Pancreas (tissue), 10 donors: ENCODE results near the gene CLK4. TPM values are rescaled to one million over a fixed set of nuclear protein-coding genes. Genes with fewer than 3 reads are reported as not detected.

Experiments used
- ATAC-seq, 4 donors: fragments of 200-7000 bp; cut with Tn5 transposase; one replicate each; pipeline versions ENCODE4 v1.8.0 to v1.9.1; 2020; ENCODE audit warnings: mild to moderate bottlenecking in 4 of 4, moderate library complexity in 4 of 4
- DNase-seq, 6 donors: peaks; one replicate each; pipeline ENCODE4 v3.0.0-alpha.2; 2020
- FAIRE-seq: peaks from 2 replicates; lab custom pipeline; 2012; peaks lifted over from hg19 to GRCh38; lab: Jason Lieb, UNC
- H3K27ac ChIP-seq, 4 donors: fragments of 200-600 bp; sonication (generic); 1 replicate in 3 of 4; 2 replicates in 1 of 4; pipeline versions ENCODE4 v1.5.0 to v1.8.0; 2020
- H3K27me3 ChIP-seq, 4 donors: fragments of 200-600 bp; one replicate each; pipeline ENCODE4 v1.8.0; 2021
- H3K36me3 ChIP-seq, 3 donors: fragments of 200-600 bp; sonication (generic) in 1 of 3; one replicate each; pipeline versions ENCODE4 v1.5.0 to v1.8.0; 2020 to 2021
- H3K4me1 ChIP-seq, 3 donors: fragments of 200-600 bp; one replicate each; pipeline ENCODE4 v1.8.0; 2021
- H3K4me3 ChIP-seq, 4 donors: fragments of 200-600 bp; sonication (generic) in 2 of 4; one replicate each; pipeline versions ENCODE4 v1.5.0 to v1.8.0; 2020 to 2021
- H3K9me3 ChIP-seq, 4 donors: fragments of 200-600 bp; one replicate each; pipeline ENCODE4 v1.8.0; 2021
- WGBS, 2 donors: extraction: QIAGEN DNeasy Blood & Tissue Kit; methylation state at CpG; one replicate each; pipeline ENCODE4 v1.1.7; 2013; 5-methylcytosine and 5-hydroxymethylcytosine counted together
- intact Hi-C, 3 donors: fragments of 100-400 bp; cut with DNase I; formaldehyde crosslinking; loops; one replicate each; pipeline versions ENCODE4 v1.11.1 to v1.14.2; 2022
- polyA plus RNA-seq, 2 donors: library from polyadenylated mRNA; stranded (reverse); fragments of 200-250 nt; gene quantifications; one replicate each; pipeline ENCODE4 v1.2.3, GENCODE V29; 2013
- total RNA-seq, 6 donors: library from RNA; stranded (reverse); fragmentation: NEBNext Ultra II Directional in 4 of 6; extraction: Animal tissue kit (Norgen Biotek cat#: 25700) in 4 of 6; gene quantifications; one replicate each; pipeline versions ENCODE4 v1.2.1 to v1.2.4, GENCODE V29; 2021 to 2023
- TF ChIP-seq, protein P1 (sequence below), 4 donors: fragments of 200-600 bp; sonication (generic) in 3 of 4; IDR thresholded peaks; one replicate each; pipeline versions ENCODE4 v1.5.0 to v1.8.0; 2021; ENCODE audit warnings: antibody characterized with exemption in 4 of 4
- donor health status: healthy with polysubstance abuse.
- donor health status: DM: no; HTN: no; CAD: no; lungs with moderate emphysema.
- donor health status: DM: no; HTN: no; CAD: no.
- donor health status: control.
- donor health status: control.
- donor health status: Bipolar disorder and iron deficiency.
- donor health status: DM: yes; HTN: yes; CAD: no.
- donor health status: DM: no; HTN: no; CAD: no.
- donor health status: DM: no; HTN: no; CAD: no.
- donor health status: DM: yes; HTN: yes; CAD: no.

The CLK4 gene
- total and polyA plus RNA-seq, 8 donors: 10.6 to 47.0 (median 22.1) TPM

GRCh38 chr5:178640331-178641045 is 13.6 kb upstream of the CLK4 start:
- TF ChIP-seq, protein P1, sequence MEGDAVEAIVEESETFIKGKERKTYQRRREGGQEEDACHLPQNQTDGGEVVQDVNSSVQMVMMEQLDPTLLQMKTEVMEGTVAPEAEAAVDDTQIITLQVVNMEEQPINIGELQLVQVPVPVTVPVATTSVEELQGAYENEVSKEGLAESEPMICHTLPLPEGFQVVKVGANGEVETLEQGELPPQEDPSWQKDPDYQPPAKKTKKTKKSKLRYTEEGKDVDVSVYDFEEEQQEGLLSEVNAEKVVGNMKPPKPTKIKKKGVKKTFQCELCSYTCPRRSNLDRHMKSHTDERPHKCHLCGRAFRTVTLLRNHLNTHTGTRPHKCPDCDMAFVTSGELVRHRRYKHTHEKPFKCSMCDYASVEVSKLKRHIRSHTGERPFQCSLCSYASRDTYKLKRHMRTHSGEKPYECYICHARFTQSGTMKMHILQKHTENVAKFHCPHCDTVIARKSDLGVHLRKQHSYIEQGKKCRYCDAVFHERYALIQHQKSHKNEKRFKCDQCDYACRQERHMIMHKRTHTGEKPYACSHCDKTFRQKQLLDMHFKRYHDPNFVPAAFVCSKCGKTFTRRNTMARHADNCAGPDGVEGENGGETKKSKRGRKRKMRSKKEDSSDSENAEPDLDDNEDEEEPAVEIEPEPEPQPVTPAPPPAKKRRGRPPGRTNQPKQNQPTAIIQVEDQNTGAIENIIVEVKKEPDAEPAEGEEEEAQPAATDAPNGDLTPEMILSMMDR (IDR thresholded peaks at IDR 0.05): no peak
- no peaks in the 10 kb centered on the region for H3K36me3 ChIP-seq
- no peak for DNase-seq
- intact Hi-C loops: no loop called here
- H3K27me3 ChIP-seq: no peaks in the 10 kb centered on the region
- H3K4me1 ChIP-seq: no peaks in the 10 kb centered on the region
- ATAC-seq: no peak
- 78 to 79% methylated on average over 13 of the region's 13 CpGs for WGBS, 2 donors
- no peak overlapping the region for H3K27ac ChIP-seq
- no peak overlapping the region for H3K4me3 ChIP-seq
- H3K9me3 ChIP-seq: no peaks in the 10 kb centered on the region
- FAIRE-seq: no peak

GRCh38 chr5:178637356-178638074 is 10.7 kb upstream of the CLK4 start:
- WGBS, 2 donors: 61% methylated on average over 9 of the region's 9 CpGs
- Histone ChIP-seq H3K4me3 (no peak overlapping the region), H3K9me3 (no peaks in the 10 kb centered on the region), H3K27ac (no peak overlapping the region), H3K36me3 (no peaks in the 10 kb centered on the region), H3K4me1 (no peaks in the 10 kb centered on the region), H3K27me3 (no peaks in the 10 kb centered on the region)
- FAIRE-seq (no peak), DNase-seq (no peak), ATAC-seq (no peak)
- intact Hi-C loops: no loop called here
- TF ChIP-seq, protein P1 (IDR thresholded peaks at IDR 0.05): no peak

DNA sequence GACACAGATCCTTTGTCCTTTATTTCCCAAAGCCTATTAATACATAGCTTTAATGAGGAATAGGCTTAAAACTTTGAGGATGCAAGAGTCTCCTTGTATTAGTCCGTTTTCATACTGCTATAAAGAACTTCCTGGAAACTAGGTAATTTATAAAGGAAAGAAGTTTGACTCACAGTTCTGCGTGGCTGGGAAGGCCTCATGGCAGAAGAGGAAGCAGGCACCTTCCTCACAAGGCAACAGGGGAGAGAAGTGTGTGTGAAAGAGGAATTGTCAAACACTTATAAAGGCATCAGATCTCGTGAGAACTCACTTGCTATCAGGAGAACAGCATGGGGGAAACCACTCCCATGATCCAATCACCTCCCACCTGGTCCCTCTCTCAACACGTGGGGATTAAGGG is 5.4 kb upstream of the CLK4 start:
- no peaks in the 10 kb centered on the region for H3K4me1 ChIP-seq
- intact Hi-C loops: no loop called here
- H3K36me3 ChIP-seq: no peaks in the 10 kb centered on the region
- H3K9me3 ChIP-seq: no peaks in the 10 kb centered on the region
- no peak for ATAC-seq
- TF ChIP-seq, protein P1 (IDR thresholded peaks at IDR 0.05): no peak
- no peak for DNase-seq
- no peak for FAIRE-seq
- no peaks in the 10 kb centered on the region for H3K27me3 ChIP-seq
- WGBS, 2 donors: 33 to 47% methylated on average over 4 of the region's 4 CpGs
- no peak overlapping the region for H3K4me3 ChIP-seq
- no peak overlapping the region for H3K27ac ChIP-seq

GRCh38 chr5:178630951-178631350 is 4.1 kb upstream of the CLK4 start:
- H3K4me1 ChIP-seq: no peaks in the 10 kb centered on the region
- WGBS, 2 donors: 29 to 31% methylated on average over 2 of the region's 2 CpGs

More at GRCh38 chr5:178630951-178631350, 4.1 kb upstream of the CLK4 start:
- intact Hi-C loops: no loop called here
- ATAC-seq: no peak
- Histone ChIP-seq H3K9me3 (no peaks in the 10 kb centered on the region), H3K27ac (no peak overlapping the region), H3K4me3 (no peak overlapping the region), H3K36me3 (no peaks in the 10 kb centered on the region), H3K27me3 (no peaks in the 10 kb centered on the region)
- no peak for DNase-seq
- no peak for FAIRE-seq
- TF ChIP-seq, protein P1 (IDR thresholded peaks at IDR 0.05): no peak
